Stimulated activated CD8-positive, alpha-beta memory T cell treated with anti-CD3 and anti-CD28 coated beads, Interleukin-15, amount 100 ng/mL, for 1 hour (primary cell): ENCODE data around the gene SLC28A1.

ENCODE experiments used
- DNase-seq: peaks from one replicate; pipeline ENCODE4 v3.0.0-alpha.2; 2020; ENCODE audit warnings: low read depth

Gene SLC28A1

DNA sequence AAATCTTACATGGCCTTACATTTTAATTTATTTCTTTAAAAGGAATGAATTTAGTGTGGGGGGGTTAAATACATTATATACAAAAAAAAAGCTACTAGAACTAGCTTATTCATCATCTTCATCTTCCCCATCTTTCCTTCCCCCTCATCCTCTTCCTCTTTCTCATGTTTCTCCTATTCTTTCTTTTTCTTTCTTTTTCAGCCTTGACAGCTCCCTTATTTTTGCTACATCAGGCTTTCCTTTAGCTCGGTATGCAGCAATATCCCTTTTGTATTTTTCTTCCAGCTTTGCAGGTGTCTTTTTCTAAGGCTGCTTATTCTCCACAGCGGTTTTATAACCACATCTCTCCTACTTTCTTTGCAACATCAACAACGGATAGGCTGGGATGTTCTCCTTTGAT lies 55.9 kb downstream of the SLC28A1 start:
- DNase-seq = no peak

DNA sequence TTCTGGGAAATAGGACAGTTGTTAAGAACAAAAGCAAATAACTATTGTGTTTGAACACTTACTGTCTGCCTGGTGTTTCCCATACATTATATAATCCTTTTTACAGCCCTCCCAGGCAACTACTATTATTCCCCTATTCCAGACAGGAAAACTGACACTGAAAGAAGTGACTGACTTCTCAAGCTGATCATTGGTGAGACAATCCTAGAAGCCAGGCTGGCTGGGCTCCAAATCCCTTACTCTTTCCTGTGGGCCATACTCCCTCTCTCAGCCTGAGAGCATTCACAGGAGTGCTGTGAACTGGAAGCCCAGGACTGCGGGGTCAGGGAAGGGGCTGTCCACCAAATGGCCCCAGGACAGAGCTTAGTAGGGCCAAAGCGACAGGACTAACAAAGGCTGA lies 58.0 kb downstream of the SLC28A1 start:
- DNase-seq = no peak

DNA sequence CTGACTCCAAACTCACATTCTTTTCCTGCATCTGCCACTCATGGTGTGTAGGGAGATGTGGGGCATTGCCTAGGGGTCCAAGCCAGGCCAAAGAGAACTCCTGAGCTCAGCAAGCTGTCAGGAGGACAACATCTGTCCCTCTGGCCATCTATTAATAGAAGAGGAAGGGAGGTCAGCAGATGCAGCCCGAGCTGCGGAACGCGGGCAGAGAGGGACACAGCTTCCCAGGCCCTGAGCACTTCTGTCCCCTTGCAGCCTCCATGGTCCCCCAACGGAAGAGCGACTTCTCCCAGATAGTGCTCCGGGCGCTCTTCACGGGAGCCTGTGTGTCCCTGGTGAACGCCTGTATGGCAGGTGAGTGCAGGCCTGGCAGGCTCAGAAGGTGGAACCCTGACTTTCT lies 59.8 kb downstream of the SLC28A1 start:
- DNase-seq = no peak

DNA sequence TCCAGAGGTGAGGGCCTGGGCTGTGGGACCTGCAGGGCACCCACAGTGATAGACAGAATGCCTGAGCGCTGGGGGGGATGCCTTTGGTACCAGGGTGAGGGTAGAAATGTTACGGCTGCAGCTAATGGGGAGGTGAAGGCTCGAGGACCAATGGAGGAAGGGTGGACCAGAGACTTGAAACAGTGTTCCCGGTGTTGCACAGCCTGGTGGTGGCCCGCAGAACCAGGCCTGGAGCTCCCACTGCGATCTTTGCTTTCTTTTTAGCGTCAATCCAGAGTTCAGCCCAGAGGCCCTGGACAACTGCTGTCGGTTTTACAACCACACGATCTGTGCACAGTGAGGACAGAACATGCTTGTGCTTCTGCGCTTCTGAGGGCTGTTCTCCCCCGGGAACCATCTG lies 60.4 kb downstream of the SLC28A1 start:
- DNase-seq = no peak

DNA sequence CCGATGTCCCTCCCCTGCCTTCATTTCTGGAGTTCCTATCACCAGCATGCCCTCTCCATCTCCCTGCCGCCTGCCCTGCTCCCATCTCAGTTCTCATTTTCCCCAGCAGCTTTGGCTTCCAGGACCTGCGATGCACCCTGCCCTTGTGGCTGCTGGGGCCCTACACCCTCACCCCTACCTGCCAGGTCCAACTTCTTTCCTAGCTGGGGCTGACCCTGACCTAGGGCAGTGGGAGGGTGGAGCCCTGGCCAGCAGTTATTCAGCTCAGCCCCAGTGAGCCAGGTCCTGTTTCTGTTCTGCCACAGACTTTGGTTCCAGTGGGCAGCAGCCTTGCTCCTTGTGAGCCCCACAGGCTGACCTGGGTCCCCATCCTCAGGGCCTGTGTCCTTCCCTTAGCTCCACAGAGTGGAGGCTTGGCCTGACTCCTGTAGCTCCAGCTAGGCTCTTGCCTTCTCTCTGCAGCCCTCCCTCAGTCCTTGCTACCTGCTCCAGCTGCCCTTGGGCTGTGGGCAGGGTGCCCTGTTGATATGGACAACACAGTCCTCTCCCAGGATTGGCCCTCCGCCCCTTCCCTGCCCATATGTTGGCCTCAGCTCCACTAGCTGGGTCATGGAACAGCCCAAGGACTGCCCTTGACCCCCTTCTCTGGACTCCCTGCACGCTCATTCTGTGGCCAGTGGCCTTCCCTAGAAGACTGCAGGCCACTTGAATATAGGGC lies 62.5 kb downstream of the SLC28A1 start:
- DNase-seq = no peak

DNA sequence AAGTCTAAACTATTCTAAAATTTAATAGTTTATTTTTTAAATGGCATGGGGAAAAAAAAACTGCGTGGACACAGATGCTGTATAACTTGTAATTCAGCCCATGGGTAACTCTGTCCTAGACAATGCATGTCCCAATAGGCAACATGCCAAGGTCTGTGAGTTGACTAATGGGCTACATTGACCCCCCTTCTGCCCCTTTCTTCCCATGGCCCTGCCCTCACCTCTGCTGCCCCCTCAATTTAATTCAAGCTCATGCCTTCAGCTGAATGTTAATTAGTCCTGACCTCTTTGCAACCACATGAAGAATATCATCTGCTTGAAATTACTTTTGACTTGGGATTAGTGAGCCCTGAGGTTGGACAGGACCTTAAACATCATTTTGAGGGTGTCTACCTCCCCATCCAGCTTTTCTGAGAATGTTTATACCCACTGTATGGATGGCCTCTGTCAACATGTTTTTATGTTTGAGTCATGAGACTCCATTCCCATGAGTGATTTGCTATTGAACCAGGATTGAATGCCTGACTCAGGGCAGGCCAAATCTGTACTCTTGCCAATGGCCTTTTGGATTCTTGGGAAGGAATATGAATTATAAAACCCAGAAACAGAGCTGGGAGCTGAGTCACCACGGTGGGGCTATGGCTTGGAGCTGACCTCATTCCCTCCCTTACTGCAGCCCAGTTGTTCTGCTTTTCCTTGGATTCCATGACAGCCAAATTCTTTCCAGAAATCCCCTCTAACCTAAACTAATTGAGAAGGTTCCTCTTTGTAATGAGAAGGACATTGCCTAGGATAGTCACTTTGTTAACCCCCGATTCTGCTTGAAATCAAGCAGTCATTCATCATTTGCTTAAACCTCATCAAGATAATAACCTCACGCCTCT lies 63.7 kb downstream of the SLC28A1 start:
- DNase-seq = no peak

DNA sequence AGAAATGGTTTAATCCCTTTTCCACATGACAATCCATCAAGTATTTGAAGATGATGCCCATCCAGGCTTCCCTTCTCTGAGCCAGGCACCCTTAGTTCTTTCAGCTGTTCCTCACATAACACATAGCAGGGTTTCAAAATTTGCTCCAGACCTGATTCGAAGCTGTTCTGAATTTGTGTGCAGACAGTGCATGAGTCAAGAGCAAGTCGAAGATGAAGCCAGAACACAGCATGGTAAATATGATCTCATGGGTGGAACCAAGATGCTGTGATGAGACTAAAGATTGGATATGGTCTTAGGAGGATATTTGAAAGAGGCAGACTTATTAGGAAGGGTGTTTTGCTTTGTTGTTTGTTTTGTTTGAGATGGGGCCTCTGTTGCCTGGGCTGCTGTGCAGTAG lies 64.6 kb downstream of the SLC28A1 start:
- no peak for DNase-seq

DNA sequence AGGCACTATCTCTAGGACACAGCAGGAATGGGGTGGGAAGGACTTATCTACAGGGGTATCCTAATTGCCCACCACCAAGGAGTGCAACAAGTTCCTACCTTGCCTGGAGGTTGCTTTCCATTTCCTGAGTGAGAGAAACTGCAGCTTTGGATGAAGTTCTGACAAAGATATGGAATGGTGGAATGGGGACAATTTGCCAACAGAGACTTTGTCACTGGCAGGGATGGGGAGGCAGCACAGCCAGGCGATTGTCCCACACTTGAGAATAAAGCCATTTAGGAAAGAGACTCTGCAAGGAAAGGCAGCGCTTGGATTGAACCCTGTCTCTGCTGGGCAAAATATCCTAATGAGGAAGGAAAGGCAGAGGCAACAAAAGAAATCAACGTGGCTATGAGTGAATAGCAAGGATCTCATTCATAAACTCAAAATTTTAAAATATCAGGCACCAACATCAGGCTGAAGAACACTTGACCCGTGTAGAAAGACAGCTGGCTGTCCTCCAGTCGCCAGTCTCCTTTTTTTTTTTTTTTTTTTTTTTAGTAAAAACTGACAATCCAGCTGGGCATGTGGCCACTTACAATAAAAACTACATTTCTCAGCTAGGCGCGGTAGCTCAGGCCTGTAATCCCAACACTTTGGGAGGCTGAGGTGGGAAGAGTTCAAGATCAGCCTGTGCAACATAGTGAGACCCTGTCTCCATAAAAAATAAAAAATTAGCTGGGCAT lies 65.5 kb downstream of the SLC28A1 start:
- no peak for DNase-seq

DNA sequence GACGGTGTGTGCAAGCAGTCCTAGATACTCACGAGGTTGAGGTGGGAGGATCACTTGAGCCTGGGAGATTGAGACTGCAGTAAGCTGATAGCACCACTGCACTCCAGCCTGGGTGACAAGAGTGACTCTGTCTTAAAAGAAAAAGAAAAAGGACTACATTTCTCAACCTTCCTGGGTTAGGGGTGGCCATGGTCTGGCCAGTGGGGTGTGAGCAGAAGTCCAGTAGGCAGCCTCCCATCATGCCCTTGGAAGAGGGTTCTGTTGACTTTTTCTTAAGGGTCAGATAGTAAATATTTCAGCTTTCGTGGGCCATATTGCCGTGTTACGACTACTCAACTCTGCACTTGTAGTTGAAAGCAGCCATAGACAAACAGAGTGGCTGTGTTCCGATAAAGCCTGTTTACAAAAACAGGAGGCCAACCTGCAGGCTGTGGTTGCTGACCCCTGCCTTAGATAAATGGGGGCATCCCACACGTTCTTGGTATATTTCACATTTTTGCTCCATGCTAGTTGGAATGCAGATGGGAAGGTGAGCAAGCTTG lies 66.2 kb downstream of the SLC28A1 start:
- DNase-seq = no peak

DNA sequence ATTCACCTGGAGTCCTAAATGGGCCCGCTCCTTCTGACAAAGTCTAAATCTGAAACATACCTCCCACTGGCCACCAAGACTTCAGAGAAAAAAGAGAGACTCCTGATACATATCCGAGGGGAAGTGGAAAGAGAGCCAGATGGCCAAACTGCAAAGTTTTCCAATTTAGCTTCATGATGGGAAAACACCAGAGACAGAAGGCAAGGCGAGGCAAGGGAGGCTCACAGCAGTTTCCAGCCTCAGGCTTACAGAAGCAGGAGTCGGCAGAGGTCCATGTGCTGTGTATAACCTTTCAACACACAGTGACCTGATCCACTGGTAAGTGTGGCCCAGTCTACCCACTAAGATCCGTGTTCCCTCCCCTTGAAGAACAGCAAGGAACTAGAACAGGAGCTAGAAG lies 67.3 kb downstream of the SLC28A1 start:
- no peak for DNase-seq

DNA sequence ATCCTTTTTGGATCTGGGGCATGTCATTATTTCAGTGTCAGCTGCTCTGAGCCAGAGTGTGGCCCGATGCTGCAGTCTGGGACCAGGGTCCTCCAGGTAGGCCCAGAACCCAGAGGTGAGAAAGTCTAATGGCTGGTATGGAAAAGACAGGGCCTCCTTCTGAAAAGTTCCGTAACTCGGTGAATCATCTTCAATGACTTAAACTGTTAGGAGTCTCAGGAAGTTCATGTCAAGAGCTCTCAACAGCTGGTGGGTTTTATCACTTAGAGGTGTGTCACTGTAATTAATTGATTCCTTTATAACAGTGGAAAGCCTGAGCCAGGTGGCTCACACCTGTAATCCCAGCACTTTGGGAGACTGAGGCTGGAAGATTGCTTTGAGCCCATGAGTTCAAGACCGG lies 68.7 kb downstream of the SLC28A1 start:
- no peak for DNase-seq

DNA sequence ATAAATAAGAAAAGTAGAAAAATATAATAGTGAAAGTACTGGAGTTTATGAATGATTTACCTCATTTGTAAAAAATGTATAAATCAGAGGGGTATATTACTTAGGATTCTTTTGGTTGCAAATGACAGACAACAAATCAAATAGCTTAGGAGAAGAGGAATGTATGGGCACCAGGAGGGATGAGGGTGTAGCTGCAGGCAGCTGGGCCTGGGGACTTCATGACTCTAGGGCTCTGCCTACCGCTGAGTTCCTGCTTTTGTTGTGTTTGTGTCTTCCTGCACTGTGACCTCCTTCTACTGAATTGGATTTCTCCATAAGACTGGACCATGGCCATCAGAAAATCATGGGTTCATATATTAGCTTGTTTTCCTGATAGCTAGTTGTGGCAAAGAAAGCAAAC lies 69.3 kb downstream of the SLC28A1 start:
- DNase-seq = no peak

DNA sequence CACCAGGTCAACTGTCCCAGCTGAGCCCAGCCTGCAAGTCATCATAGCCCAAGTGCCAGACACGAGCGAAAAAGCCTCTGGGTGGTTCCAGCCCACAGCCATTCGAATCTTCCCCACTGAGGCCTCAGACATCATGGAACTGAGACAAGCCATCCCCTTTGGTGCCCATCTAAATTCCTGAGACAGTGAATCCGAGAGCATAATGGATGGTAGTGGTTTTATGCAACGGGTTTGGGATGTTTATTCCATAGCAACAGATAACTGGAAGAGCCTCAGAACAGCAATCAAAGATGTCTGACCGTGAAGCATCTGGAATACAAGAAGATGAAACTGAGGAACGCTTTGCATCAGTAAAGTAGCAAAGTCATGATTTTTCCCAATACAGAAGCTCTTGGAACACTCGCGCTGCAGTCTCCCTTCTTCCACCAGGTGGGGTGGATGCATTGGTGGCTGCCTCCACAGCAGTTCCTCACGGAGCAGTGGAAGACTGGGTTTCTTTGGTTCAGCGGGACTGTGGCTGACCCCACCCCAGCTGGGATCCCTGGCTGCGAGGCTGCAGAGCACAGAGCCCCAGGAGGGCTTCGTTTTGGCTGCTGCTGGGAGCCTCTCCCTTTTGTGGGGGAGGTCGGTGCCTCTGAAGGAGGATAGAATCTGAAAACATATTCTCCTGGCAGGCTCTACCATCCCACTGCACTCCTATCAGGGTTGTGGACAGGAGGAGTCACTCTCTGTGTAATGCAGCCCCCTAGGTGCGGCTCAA lies 70.8 kb downstream of the SLC28A1 start:
- DNase-seq = peak; percentile 4

DNA sequence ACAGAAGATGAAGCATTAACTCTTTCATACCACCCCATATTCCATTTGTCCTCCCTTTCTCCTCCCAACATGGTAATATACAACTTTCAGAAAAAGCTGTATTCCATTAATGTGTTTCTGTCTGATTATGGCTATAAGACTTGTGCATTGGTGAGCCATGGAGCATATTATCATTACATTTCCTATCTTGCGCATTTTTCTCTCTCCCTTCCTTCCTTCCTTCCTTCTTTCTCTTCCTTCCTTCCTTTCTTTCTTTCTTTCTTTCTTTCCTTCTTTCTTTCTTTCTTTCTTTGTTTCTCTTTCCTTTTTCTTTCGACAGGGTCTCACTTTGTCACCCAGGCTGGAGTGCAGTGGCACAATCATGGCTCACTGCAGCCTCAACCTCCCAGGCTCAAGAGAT lies 71.7 kb downstream of the SLC28A1 start:
- DNase-seq = no peak

DNA sequence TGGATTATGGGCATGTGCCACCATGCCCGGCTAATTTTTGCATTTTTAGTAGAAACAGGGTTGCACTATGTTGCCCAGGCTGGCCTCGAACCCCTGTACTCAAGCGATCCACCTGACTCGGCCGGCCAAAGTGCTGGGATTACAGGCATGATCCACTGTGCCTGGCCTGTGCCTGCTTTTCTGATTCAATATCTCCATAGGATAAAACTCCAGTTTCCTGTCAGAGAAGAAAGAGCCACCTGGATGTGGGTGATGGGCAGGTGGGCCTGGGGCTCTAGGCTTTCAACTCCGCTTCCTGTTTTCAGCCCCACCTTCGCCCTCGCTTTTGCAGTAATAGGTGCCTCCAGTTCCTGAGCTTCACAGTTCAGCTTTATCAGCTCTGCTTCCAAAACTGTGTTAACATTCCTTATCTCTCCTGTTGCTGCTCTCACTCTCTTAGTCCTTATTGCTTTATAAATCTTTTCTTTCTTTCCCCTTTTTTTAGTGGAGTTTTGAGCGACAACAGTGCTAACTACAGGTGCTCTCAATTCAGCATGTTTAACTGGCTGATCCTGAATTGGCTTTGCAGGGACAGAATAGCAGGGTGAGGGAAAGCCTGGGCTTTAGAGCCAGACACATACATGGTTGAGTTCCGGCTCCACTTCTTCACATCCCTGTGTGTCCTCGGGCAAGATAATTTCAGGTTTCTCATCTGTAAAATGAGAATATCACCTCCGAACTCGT lies 76.1 kb downstream of the SLC28A1 start:
- no peak for DNase-seq

DNA sequence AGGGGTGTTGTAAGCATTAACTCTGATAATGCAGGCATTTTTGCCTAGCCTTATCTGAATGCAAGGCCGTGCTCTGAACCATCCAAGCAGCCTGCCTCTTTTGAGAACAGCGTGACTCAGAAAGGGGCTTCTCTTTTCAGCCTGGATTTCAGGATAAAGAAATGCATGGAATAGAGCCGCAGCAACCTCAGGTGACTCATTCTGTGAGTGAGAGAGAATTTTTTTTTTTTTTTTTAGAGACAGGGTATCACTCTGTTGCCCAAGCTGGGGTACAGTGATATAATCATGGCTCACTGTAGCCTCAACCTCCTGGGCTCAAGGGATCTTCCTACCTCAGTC lies 76.6 kb downstream of the SLC28A1 start:
- DNase-seq = no peak

DNA sequence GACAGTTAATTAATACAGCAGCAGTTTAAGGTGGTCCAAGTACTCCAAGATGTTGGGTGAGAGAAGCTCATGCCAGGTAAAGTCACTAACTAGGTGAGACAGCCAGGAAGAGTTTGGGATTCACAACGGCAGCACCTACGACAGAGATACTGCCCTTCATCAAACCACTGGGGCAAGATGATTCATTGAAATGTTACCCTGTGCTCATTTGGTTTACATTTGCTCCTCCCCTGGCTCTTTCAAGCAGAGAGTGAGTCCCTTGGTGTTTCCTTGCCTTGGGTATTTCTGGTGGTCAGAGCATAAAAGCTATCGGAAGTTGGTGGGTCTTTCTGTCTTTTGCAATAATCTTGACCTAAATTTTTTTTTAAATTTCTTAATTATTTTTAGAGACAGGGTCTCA lies 77.2 kb downstream of the SLC28A1 start:
- DNase-seq = no peak

DNA sequence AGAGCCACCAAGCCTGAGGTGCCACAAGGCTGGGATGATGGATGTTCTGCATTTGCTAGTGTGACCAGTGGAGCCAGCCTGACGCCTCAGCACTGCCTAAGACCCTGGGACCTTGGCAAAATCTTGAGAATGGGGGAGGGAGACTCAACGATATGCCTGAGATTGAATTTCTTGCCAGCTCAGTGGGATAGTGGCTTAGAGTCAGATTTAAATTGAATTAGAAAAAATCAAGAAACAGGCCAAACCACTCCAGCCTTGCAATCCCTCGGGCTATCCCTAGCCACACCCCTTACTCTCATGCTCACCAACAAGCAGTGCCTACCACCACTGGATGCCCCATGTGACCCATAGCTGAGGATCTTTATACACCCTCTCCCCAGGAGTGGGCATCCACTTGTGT lies 78.5 kb downstream of the SLC28A1 start:
- DNase-seq = no peak

DNA sequence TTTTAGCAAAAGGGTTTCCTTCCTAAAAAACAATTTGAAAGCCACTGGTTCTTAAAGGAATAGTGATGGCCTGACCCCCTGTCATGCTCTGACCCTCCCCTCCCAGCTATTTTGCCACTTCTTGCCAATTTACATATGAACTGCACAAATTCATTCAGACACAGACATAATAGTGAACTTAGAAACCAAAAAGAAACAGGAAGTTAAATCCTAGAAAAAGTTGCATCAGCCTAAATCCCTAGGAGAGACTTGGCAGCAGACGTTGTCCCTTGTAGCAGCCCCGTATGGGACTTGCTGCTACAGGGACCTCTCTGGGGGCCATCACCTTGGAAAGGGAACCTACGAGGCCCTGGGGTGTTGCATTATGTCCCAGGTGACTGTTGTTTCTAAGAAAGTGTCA lies 82.9 kb downstream of the SLC28A1 start:
- DNase-seq = no peak

DNA sequence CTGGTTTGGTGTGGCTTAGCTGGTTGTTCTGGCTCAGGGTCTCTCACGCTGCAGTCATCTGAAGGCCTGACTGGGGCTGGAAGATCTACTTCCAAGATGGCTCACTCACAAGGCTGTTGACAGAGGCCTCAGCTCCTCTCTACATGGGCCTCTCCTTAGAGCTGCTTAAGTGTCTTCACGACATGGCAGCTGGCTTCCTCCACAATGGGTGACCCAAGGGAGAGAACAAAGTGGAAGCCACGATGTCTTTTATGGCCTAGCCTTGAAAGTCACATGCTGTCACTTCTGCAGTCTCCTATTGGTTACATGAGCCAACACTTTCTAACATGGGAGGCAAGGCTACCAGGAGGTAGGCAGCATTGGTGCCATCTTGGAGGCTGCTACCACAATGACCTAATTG lies 83.8 kb downstream of the SLC28A1 start:
- DNase-seq = no peak

DNA sequence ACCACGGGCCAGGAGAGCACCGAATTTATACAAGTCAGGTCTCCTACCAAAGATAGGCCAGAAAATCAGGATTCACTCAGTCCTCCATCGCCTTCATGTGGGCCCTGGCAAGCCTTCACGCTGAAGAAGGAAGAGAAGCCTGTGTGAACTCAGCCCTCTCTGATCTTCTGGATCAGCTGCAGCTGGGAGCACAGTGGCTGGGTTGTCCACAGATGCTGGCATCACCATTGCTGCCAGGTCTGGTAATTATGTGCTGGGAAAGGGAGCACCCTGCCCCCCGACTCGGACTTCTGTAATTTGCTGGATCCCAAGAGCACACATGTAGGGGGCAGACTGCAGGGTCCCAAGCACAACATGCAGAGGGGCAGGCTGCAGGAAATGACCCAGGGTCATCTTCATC lies 84.8 kb downstream of the SLC28A1 start:
- no peak for DNase-seq
